ENCODE measurements around the gene NEURL4.

NEURL4 gene

GRCh38 chr17:7323731-7324437 is 5.3 kb downstream of the NEURL4 start:
- peak; percentile 35 to 54 for DNase-seq

DNA sequence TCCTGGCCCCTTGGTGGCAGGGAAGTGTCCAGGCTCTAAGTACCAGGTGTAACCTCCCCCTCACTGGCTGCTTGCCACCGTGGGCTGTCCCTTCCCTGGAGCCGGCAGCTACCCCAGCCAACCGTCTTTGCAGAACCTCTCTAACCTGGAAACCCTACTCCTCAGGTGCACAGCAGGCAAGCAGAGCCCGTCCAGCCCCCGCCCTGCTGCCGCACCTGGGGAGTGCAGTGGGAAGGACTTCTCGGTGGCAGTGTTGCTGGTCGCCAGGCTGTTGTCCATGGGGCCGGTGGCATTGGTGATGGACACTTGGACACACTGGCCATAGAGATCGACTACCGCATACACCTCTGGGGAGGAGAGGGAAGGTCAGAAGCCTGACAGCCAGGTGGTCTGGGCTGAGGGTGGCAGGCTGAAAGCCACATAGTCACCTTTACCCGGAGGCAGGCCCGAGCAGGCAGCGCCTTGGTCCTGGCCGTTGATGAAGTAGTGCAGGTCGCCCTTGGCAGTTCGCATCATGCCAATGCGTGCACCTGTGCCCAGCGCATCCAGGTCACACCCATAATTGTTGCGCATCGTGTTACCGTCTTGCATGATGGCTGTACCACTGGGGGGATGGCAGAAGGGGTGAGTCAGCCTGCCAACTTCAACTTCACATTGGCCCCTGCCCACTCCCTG is 6.5 kb downstream of the NEURL4 start:
- DNase-seq, result no peak

- no peak for DNase-seq
Measured at GRCh38 chr17:7321466-7321865, 7.7 kb downstream of the NEURL4 start.

DNA sequence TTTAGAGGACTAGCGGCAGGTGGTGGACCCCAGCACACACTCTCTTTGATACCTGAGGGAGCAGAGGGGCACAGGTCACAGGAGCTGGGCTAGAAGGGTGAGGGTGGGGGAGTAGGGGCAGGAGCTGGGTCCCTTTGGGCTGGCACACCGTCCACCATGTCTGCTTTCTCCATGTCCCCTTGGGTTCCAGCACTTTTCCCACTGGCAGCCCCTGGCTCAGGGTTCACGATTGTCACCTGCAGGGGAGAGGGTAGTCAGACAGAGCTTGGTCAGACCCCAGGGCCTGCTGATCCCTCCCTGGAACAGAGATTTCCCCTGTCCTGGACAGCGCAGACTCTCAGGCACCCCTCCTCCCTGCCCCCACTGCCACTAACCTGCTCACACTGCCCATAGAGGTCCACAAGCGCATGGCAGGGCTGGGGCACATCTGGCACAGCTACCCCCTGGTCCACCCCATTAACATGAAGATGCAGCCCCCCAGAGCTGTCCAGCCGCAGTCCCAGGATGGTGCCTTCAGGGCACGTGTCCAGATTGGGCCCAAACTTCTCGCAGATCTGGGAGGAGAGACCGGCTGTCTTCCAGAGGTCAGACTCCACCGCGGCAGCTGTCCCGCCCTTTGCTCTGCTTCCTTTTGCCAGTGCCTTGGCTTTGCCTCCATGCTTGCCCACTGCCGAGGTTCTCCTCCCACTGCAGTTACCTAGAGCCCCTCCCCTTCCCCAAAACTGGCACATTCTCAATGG is 10.8 kb downstream of the NEURL4 start:
- no peak for DNase-seq

- DNase-seq, result no peak
Measured at GRCh38 chr17:7317161-7317803, 11.9 kb downstream of the NEURL4 start.

GRCh38 chr17:7315570-7316235 is 13.4 kb downstream of the NEURL4 start:
- no peak for DNase-seq

- peak; percentile 80 to 90 for DNase-seq
Measured at GRCh38 chr17:7314719-7315569, 14.2 kb downstream of the NEURL4 start, which contains the start of gene GPS2. GPS2 (minus strand) TSS chr17:7315360; CDS start chr17:7315052, 308 bp downstream.

DNA sequence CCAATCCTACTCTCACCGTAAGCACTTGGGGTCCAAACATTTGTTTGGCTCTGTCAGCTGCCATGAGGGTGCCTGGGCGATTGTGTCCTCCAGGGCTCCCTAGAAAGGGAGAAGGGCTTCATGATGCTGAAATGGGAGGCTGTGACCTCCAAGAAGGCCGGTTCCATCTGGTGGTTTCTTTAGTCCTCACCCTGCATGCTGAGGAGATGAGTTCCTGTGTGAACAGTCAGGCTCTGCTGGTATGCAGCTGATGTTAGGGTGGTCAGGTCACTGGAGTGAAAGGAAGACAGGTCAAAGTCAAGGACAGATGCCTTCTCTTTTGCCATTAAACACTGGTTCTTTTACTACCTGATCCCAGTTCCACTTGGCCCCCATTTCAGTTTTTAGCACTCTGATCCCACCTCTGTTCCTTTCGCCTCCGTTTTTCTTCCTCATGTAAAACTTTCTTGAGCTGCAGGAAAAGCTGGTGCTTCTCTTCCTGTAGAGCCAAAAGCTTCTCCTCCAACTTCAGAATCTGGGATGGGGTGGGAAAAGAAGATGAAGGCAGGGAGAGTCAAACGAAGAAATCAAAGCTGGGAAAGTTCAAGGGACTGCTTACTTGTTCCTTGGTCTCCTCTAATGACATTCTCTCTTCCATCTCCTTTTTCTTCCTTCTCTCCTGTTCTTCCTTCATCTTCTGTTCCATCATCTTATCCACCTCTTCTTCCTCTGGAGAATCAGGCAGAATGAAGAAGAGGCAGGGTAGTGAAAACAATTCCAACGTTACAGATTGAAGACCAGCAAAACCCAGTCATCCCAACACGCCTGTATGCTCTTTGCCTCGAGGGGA is 15.0 kb downstream of the NEURL4 start:
- DNase-seq, result no peak

DNA sequence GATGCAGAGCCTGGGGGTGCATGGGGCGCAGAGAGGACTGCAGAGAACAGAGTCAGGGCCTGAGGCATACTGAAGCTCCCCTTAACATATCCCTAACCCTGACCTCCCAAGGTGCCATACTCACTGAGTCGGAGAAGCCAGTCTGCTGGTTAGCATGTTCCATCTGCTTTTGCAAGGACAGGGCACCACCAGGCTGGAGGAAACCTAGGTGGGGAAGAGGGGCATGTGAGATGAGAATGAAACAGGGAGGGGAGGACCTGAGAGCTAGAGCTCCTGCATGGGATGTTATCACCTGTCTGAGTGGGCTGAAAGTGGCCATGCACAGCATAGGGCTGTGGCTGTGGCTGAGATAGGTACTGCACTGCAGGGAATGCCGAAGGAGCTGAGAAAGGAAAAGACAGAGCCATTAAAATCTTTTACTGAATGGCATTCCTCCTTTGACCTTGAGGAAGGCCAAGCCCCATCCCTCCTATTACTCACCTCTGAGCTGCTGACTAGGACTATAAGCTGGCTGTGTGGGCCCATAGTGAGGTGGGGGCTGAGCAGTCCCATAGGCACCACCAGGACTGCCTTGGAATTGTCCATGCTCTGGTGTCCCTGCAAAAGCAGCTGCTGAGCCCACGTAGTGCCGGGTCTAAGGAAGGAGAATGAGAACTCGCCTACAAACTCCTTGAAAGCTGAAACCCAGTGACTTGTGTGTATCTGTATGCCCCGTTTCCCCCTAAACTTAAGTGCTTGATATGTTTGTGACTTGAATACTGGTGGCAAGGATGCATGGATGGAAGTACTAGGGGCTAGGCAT is 15.8 kb downstream of the NEURL4 start:
- no peak for DNase-seq

- DNase-seq, result no peak
Measured at GRCh38 chr17:7312432-7313087, 16.6 kb downstream of the NEURL4 start.

DNA sequence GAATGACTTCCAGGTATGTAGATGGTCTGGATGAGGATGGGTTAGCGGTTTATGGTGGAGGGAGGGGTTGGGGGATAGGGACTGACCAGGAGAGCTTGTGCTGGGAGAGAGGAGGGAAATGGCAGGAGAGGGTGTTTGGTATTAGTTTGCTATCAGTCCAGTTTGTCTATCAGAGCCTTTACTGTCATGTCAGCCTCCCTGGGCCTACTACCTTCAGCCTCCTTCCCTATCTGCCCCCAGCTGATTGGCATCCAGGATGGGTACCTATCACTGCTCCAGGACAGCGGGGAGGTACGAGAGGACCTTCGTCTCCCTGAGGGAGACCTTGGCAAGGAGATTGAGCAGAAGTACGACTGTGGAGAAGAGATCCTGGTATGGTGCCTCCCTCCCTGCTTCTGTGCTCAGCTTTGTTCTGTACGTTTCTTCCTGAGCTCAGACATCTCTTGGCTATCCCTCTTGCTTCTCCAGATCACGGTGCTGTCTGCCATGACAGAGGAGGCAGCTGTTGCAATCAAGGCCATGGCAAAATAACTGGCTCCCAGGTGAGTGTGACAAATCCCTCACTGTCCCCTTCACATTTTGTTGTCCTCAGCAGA is 17.9 kb downstream of the NEURL4 start:
- DNase-seq, result no peak

GRCh38 chr17:7309628-7310027 is 19.5 kb downstream of the NEURL4 start:
- no peak for DNase-seq

GRCh38 chr17:7308625-7309433 is 20.3 kb downstream of the NEURL4 start:
- DNase-seq, result peak; percentile 62 to 71

GRCh38 chr17:7307686-7308624 is 21.2 kb downstream of the NEURL4 start:
- peak; percentile 48 to 71 for DNase-seq

DNA sequence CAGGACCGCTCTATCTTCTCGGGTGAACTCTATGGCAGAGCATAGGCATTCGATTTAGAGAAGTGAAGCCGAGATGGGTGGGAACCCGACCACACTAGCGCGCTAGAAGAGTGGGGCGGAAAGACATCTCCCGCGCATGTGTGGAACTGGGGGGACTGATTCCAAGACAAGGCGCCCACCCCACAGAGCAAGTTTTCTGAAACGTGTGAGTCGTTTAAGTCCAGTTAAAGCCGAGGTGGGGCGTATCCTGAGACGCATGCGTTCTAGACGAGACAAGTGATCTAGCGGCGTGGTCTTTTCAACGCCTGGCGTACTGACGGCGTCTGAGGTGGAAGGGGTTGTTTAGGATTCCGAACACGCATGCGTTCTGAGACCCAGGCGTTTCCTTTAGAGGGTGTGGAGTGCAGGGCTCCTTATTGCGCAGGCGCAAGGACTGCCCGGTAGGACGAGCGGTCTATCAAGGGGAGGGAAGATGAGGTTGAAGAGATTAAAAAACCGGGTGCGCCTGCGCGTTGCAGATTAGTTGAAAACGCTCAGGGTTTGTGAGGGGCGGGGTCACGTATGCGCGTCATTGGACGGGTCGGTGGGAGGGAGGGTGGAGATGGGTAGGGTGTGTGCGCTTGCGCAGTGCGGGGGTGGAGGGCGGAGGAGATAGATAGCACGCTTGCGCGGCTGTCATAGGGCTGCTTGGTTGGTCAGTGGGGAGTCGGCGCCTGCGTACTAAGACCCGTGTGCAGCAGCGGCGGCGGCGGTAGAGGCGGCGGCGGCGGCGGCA is 22.0 kb downstream of the NEURL4 start, which contains the start of gene EIF5A:
TSS of gene EIF5A (plus strand) at position 718 of the 775 bp plus-strand sequence. CDS start 2,008 bp downstream, outside the sequence.
- peak; percentile 100 for DNase-seq

- no peak for DNase-seq
Measured at GRCh38 chr17:7304179-7304578, 25.0 kb downstream of the NEURL4 start.
